Measurements from ENCODE around the gene ACTL8.

Gene ACTL8

GRCh38 chr1:17798799-17799382, 43.8 kb downstream of the ACTL8 start:
- H3K9me3 ChIP-seq (ENCODE audit: control insufficient read depth, insufficient read depth, low read length) = no peaks in the 10 kb centered on the region
- no CpG with 5 or more reads among the region's 16 CpGs for WGBS (ENCODE audit: insufficient coverage, insufficient read length)
- H3K4me1 ChIP-seq (ENCODE audit: control insufficient read depth, insufficient read depth, low read length) = no peaks in the 10 kb centered on the region
- no peak for DNase-seq (ENCODE audit: low read depth, low spot score)
- H3K27ac ChIP-seq (ENCODE audit: low read length) = no peak overlapping the region
- no peaks in the 10 kb centered on the region for H3K36me3 ChIP-seq (ENCODE audit: control insufficient read depth, insufficient read depth, low read length)
- H3K27me3 ChIP-seq (ENCODE audit: control insufficient read depth, insufficient read depth, low read length) = no peaks in the 10 kb centered on the region
- H3K4me3 ChIP-seq (ENCODE audit: low read length) = no peak overlapping the region

DNA sequence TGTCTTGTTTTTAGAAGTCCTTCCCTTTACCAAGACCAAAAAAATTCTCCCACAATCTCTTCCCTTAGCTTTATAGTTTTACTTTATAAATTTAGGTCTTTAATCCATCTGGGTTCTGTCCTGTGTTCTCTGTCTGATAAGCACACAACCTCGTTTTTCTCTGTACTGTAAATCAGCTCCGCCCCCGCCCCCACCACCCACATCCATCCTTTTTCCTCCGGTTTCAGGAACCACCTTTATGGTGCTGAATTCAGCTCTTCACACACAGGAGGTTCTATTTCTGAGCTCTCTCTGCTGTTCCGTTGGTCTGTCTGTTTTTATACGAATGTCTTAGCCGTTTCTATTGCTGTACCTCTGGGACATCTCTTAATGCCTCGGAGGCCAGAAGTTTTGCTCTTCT, 44.5 kb downstream of the ACTL8 start:
- no peaks in the 10 kb centered on the region for H3K36me3 ChIP-seq (ENCODE audit: control insufficient read depth, insufficient read depth, low read length)
- no peak for DNase-seq (ENCODE audit: low read depth, low spot score)
- H3K9me3 ChIP-seq (ENCODE audit: control insufficient read depth, insufficient read depth, low read length) = no peaks in the 10 kb centered on the region
- no peak overlapping the region for H3K27ac ChIP-seq (ENCODE audit: low read length)
- H3K4me1 ChIP-seq (ENCODE audit: control insufficient read depth, insufficient read depth, low read length) = no peaks in the 10 kb centered on the region
- no peaks in the 10 kb centered on the region for H3K27me3 ChIP-seq (ENCODE audit: control insufficient read depth, insufficient read depth, low read length)
- WGBS (ENCODE audit: insufficient coverage, insufficient read length) = no CpG with 5 or more reads among the region's 8 CpGs
- H3K4me3 ChIP-seq (ENCODE audit: low read length) = no peak overlapping the region

DNA sequence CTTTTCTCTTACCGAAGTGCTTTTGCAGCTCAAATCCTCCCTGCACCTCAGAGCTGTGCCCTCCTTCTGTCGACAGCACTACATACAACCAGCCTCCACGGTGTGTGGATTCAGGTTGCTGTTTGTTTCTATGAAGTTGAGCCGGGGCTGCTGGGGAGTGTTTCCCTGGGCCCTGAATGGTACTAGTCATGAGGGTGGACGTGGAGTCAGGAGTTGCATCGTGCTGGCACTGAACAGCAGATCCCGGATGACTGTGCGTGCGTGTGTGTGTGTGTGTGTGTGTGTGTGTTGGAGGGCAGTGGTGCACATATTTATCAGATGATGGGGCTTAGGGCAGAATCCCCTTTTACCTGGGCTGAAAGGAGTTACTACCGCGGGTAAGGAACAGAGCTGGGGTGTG, 47.0 kb downstream of the ACTL8 start:
- no CpG with 5 or more reads among the region's 11 CpGs for WGBS (ENCODE audit: insufficient coverage, insufficient read length)
- Histone ChIP-seq H3K4me1 (ENCODE audit: control insufficient read depth, insufficient read depth, low read length) (no peaks in the 10 kb centered on the region), H3K4me3 (ENCODE audit: low read length) (no peak overlapping the region), H3K27ac (ENCODE audit: low read length) (no peak overlapping the region), H3K36me3 (ENCODE audit: control insufficient read depth, insufficient read depth, low read length) (no peaks in the 10 kb centered on the region), H3K27me3 (ENCODE audit: control insufficient read depth, insufficient read depth, low read length) (no peaks in the 10 kb centered on the region), H3K9me3 (ENCODE audit: control insufficient read depth, insufficient read depth, low read length) (no peaks in the 10 kb centered on the region)
- no peak for DNase-seq (ENCODE audit: low read depth, low spot score)

DNA sequence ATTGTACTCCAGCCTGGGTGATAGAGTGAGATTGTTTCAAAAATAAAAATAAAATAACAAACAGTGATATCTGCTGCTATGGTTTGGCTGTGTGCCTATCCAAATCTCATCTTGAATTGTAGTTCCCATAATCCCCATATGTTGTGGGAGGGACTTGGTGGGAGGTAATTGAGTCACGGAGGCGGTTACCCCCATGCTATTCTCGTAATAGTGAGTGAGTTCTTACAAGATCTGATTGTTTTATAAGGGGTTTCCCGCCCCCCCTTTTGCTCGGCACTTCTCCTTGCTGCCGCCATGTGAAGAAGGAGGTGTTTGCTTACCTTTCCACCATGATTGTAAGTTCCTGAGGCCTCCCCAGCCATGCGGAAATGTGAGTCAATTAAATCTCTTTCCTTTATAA, 47.8 kb downstream of the ACTL8 start:
- WGBS (ENCODE audit: insufficient coverage, insufficient read length) = no CpG with 5 or more reads among the region's 7 CpGs
- Histone ChIP-seq H3K4me3 (ENCODE audit: low read length) (no peak overlapping the region), H3K36me3 (ENCODE audit: control insufficient read depth, insufficient read depth, low read length) (no peaks in the 10 kb centered on the region), H3K27ac (ENCODE audit: low read length) (no peak overlapping the region), H3K27me3 (ENCODE audit: control insufficient read depth, insufficient read depth, low read length) (no peaks in the 10 kb centered on the region), H3K9me3 (ENCODE audit: control insufficient read depth, insufficient read depth, low read length) (no peaks in the 10 kb centered on the region), H3K4me1 (ENCODE audit: control insufficient read depth, insufficient read depth, low read length) (no peaks in the 10 kb centered on the region)
- DNase-seq (ENCODE audit: low read depth, low spot score) = no peak

- no CpG with 5 or more reads among the region's 10 CpGs for WGBS (ENCODE audit: insufficient coverage, insufficient read length)
- H3K36me3 ChIP-seq (ENCODE audit: control insufficient read depth, insufficient read depth, low read length) = no peaks in the 10 kb centered on the region
- DNase-seq (ENCODE audit: low read depth, low spot score) = no peak
- H3K4me1 ChIP-seq (ENCODE audit: control insufficient read depth, insufficient read depth, low read length) = no peaks in the 10 kb centered on the region
- H3K27me3 ChIP-seq (ENCODE audit: control insufficient read depth, insufficient read depth, low read length) = no peaks in the 10 kb centered on the region
- no peaks in the 10 kb centered on the region for H3K9me3 ChIP-seq (ENCODE audit: control insufficient read depth, insufficient read depth, low read length)
- H3K27ac ChIP-seq (ENCODE audit: low read length) = no peak overlapping the region
- H3K4me3 ChIP-seq (ENCODE audit: low read length) = no peak overlapping the region
Measured at GRCh38 chr1:17805869-17806684, 50.9 kb downstream of the ACTL8 start.

GRCh38 chr1:17808816-17809215, 53.7 kb downstream of the ACTL8 start:
- H3K4me3 ChIP-seq (ENCODE audit: low read length) = no peak overlapping the region
- no peaks in the 10 kb centered on the region for H3K36me3 ChIP-seq (ENCODE audit: control insufficient read depth, insufficient read depth, low read length)
- no peaks in the 10 kb centered on the region for H3K9me3 ChIP-seq (ENCODE audit: control insufficient read depth, insufficient read depth, low read length)
- H3K27me3 ChIP-seq (ENCODE audit: control insufficient read depth, insufficient read depth, low read length) = no peaks in the 10 kb centered on the region
- no CpG with 5 or more reads among the region's 6 CpGs for WGBS (ENCODE audit: insufficient coverage, insufficient read length)
- H3K27ac ChIP-seq (ENCODE audit: low read length) = no peak overlapping the region
- no peak for DNase-seq (ENCODE audit: low read depth, low spot score)
- H3K4me1 ChIP-seq (ENCODE audit: control insufficient read depth, insufficient read depth, low read length) = no peaks in the 10 kb centered on the region

GRCh38 chr1:17810668-17811067, 55.5 kb downstream of the ACTL8 start:
- Histone ChIP-seq H3K27me3 (ENCODE audit: control insufficient read depth, insufficient read depth, low read length) (no peaks in the 10 kb centered on the region), H3K9me3 (ENCODE audit: control insufficient read depth, insufficient read depth, low read length) (no peaks in the 10 kb centered on the region), H3K27ac (ENCODE audit: low read length) (no peak overlapping the region), H3K36me3 (ENCODE audit: control insufficient read depth, insufficient read depth, low read length) (no peaks in the 10 kb centered on the region), H3K4me3 (ENCODE audit: low read length) (no peak overlapping the region), H3K4me1 (ENCODE audit: control insufficient read depth, insufficient read depth, low read length) (no peaks in the 10 kb centered on the region)
- WGBS (ENCODE audit: insufficient coverage, insufficient read length) = no CpG with 5 or more reads among the region's 2 CpGs
- no peak for DNase-seq (ENCODE audit: low read depth, low spot score)

- no peak for DNase-seq (ENCODE audit: low read depth, low spot score)
- Histone ChIP-seq H3K4me1 (ENCODE audit: control insufficient read depth, insufficient read depth, low read length) (no peaks in the 10 kb centered on the region), H3K9me3 (ENCODE audit: control insufficient read depth, insufficient read depth, low read length) (no peaks in the 10 kb centered on the region), H3K4me3 (ENCODE audit: low read length) (no peak overlapping the region), H3K27ac (ENCODE audit: low read length) (no peak overlapping the region), H3K27me3 (ENCODE audit: control insufficient read depth, insufficient read depth, low read length) (no peaks in the 10 kb centered on the region), H3K36me3 (ENCODE audit: control insufficient read depth, insufficient read depth, low read length) (no peaks in the 10 kb centered on the region)
- WGBS (ENCODE audit: insufficient coverage, insufficient read length) = no CpG with 5 or more reads among the region's 4 CpGs
Measured at GRCh38 chr1:17816511-17816910, 61.4 kb downstream of the ACTL8 start.

- Histone ChIP-seq H3K27ac (ENCODE audit: low read length) (no peak overlapping the region), H3K9me3 (ENCODE audit: control insufficient read depth, insufficient read depth, low read length) (no peaks in the 10 kb centered on the region), H3K36me3 (ENCODE audit: control insufficient read depth, insufficient read depth, low read length) (no peaks in the 10 kb centered on the region), H3K4me3 (ENCODE audit: low read length) (no peak overlapping the region), H3K4me1 (ENCODE audit: control insufficient read depth, insufficient read depth, low read length) (no peaks in the 10 kb centered on the region), H3K27me3 (ENCODE audit: control insufficient read depth, insufficient read depth, low read length) (no peaks in the 10 kb centered on the region)
- no peak for DNase-seq (ENCODE audit: low read depth, low spot score)
- WGBS (ENCODE audit: insufficient coverage, insufficient read length) = no CpG with 5 or more reads among the region's 17 CpGs
Measured at GRCh38 chr1:17819129-17819802, 64.1 kb downstream of the ACTL8 start.

DNA sequence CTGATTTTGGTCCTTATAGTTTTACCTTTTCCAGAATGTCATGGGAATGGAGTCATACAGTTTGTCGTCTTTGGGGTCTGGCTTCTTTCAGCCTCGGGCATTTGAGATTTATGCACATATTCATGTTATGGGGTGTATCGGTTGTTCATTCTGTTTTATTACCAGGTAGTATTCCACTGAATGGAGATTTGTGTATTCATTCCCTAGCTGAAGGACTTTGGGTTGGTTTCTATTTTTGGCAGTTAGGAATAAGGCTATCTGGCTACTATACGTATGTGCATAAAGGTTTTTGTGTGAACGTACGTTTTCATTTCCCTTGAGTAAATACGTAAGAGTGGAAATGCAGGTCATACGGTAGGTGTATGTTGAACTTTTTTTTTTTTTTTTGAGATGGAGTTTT, 65.1 kb downstream of the ACTL8 start:
- no peaks in the 10 kb centered on the region for H3K27me3 ChIP-seq (ENCODE audit: control insufficient read depth, insufficient read depth, low read length)
- H3K36me3 ChIP-seq (ENCODE audit: control insufficient read depth, insufficient read depth, low read length) = no peaks in the 10 kb centered on the region
- no CpG with 5 or more reads among the region's 8 CpGs for WGBS (ENCODE audit: insufficient coverage, insufficient read length)

More for the DNA sequence above, 65.1 kb downstream of the ACTL8 start:
- Histone ChIP-seq H3K4me3 (ENCODE audit: low read length) (no peak overlapping the region), H3K9me3 (ENCODE audit: control insufficient read depth, insufficient read depth, low read length) (no peaks in the 10 kb centered on the region), H3K27ac (ENCODE audit: low read length) (no peak overlapping the region), H3K4me1 (ENCODE audit: control insufficient read depth, insufficient read depth, low read length) (no peaks in the 10 kb centered on the region)
- no peak for DNase-seq (ENCODE audit: low read depth, low spot score)

All from iPS DF 6.9 (cell line).